HCT116 (cell line): ENCODE results near the gene ATP6V0D1. TPM values are rescaled to one million over a fixed set of nuclear protein-coding genes. Genes with fewer than 3 reads are reported as not detected.

ENCODE experiments used
- ATAC-seq: fragments of 200-7000 bp; cut with Tn5 transposase; 2 replicates; pipeline ENCODE4 v1.9.1; 2020; ENCODE audit warnings: mild to moderate bottlenecking, moderate library complexity
- BruUV-seq: library from RNA; stranded (reverse); fragments of 400-500 nt; replicated peaks from 2 replicates; lab custom pipeline; 2021; lab: Mats Ljungman, UMichigan
- CTCF ChIA-PET: fragments of 300-600 bp; sonication (Branson Sonifier 250); formaldehyde crosslinking; loops from one replicate; lab custom pipeline; 2021; ENCODE audit warnings: antibody characterized with exemption; lab: Charles Lee
- POLR2A ChIA-PET: fragments of 300-600, 350-600 bp; sonication (Branson Sonifier 250); formaldehyde crosslinking; loops from one replicate; lab custom pipeline; 2021; ENCODE audit warnings: antibody characterized with exemption; lab: Charles Lee
- RAD21 ChIA-PET, 2 experiments: fragments of 300-600 bp; sonication (Branson Sonifier 250); formaldehyde crosslinking; loops; one replicate each; lab custom pipeline; 2023; ENCODE audit warnings: low total read pairs in 2 of 2; ENCODE audit not compliant: uncharacterized antibody in 2 of 2, unreplicated experiment in 2 of 2, low non-redundant PET in 1 of 2; lab: Charles Lee
- DNase-seq: peaks from one replicate; pipeline ENCODE4 v3.0.0-alpha.2; 2010; ENCODE audit warnings: low read depth, low spot score
- H2AFZ ChIP-seq: fragments of 200-600 bp; shearing (Covaris generic), sonication (generic); 2 replicates; pipeline ENCODE4 v1.6.1; 2017; ENCODE audit warnings: low read depth, mixed run types, mixed read lengths, antibody characterized with exemption, low read length; ENCODE audit not compliant: poor library complexity, severe bottlenecking
- H3K27ac ChIP-seq: 2 replicates; pipeline ENCODE4 v1.5.1; 2012; ENCODE audit warnings: low read depth, low read length
- H3K27me3 ChIP-seq: fragments of 200-600 bp; sonication (generic); 2 replicates; pipeline ENCODE4 v1.6.1; 2016; ENCODE audit warnings: mixed run types, low read length, mixed read lengths; ENCODE audit not compliant: insufficient read depth
- H3K36me3 ChIP-seq, 2 experiments: fragments of 200-500 bp in 1 of 2; fragments of 200-600 bp in 1 of 2; sonication (Bioruptor generic) in 1 of 2; sonication (generic) in 1 of 2; 2 replicates each; pipeline versions ENCODE4 v1.5.1 to v1.6.1; 2014 to 2016; ENCODE audit warnings: low read length in 2 of 2, inconsistent platforms in 1 of 2, mixed read lengths in 1 of 2, mixed run types in 1 of 2; ENCODE audit not compliant: insufficient read depth in 2 of 2, control insufficient read depth in 1 of 2
- H3K4me1 ChIP-seq, 2 experiments: fragments of 200-600 bp in 1 of 2; sonication (generic) in 1 of 2; 2 replicates each; pipeline versions ENCODE4 v1.5.1 to v1.6.1; 2012 to 2017; ENCODE audit warnings: low read length in 2 of 2, inconsistent platforms in 1 of 2, mild to moderate bottlenecking in 1 of 2, mixed read lengths in 1 of 2, mixed run types in 1 of 2, moderate library complexity in 1 of 2; ENCODE audit not compliant: insufficient read depth in 2 of 2, control insufficient read depth in 1 of 2
- H3K4me2 ChIP-seq: fragments of 200-600 bp; sonication (generic); 2 replicates; pipeline ENCODE4 v1.6.1; 2017; ENCODE audit warnings: mixed run types, low read length, mixed read lengths
- H3K4me3 ChIP-seq, 2 experiments: fragments of 200-600 bp in 1 of 2; sonication (generic) in 1 of 2; replicated peaks in 1 of 2; 2 replicates each; pipeline ENCODE4 v1.5.1; 2011 to 2016; ENCODE audit warnings: low read length in 2 of 2, control low read depth in 1 of 2, low read depth in 1 of 2, mild to moderate bottlenecking in 1 of 2, mixed read lengths in 1 of 2, mixed run types in 1 of 2
- H3K79me2 ChIP-seq: fragments of 200-600 bp; sonication (generic); 2 replicates; pipeline ENCODE4 v1.6.1; 2017; ENCODE audit warnings: mild to moderate bottlenecking, mixed run types, low read length, moderate library complexity, mixed read lengths; ENCODE audit not compliant: insufficient read depth
- H3K9ac ChIP-seq: fragments of 200-600 bp; sonication (generic); 2 replicates; pipeline ENCODE4 v1.6.1; 2016; ENCODE audit warnings: low read length, mixed read lengths
- H3K9me2 ChIP-seq: fragments of 200-600 bp; sonication (generic), shearing (Covaris generic); 2 replicates; pipeline ENCODE4 v1.6.1; 2017; ENCODE audit warnings: mixed run types, mild to moderate bottlenecking, moderate library complexity; ENCODE audit not compliant: insufficient read depth
- H3K9me3 ChIP-seq, 2 experiments: fragments of 200-500 bp in 1 of 2; fragments of 200-600 bp in 1 of 2; sonication (Bioruptor generic) in 1 of 2; sonication (generic) in 1 of 2; 2 replicates each; pipeline ENCODE4 v1.6.1; 2014 to 2017; ENCODE audit warnings: low read length in 2 of 2, mixed read lengths in 2 of 2, inconsistent platforms in 1 of 2, low read depth in 1 of 2, mild to moderate bottlenecking in 1 of 2, mixed run types in 1 of 2, moderate library complexity in 1 of 2; ENCODE audit not compliant: control insufficient read depth in 1 of 2, insufficient read depth in 1 of 2
- H4K20me1 ChIP-seq: fragments of 200-600 bp; sonication (generic), shearing (Covaris generic); 2 replicates; pipeline ENCODE4 v1.6.1; 2017; ENCODE audit warnings: mixed run types, mild to moderate bottlenecking, moderate library complexity; ENCODE audit not compliant: insufficient read depth
- EGR1 ChIP-seq: IDR thresholded peaks from 2 replicates; pipeline ENCODE4 v1.6.1; 2012; ENCODE audit warnings: low read depth
- JUND ChIP-seq: IDR thresholded peaks from 2 replicates; pipeline ENCODE4 v1.6.1; 2012
- RAD21 ChIP-seq: IDR thresholded peaks from 2 replicates; pipeline ENCODE4 v1.6.1; 2012; ENCODE audit warnings: low read depth, mild to moderate bottlenecking
- intact Hi-C: fragments of 100-400 bp; cut with micrococcal nuclease; formaldehyde crosslinking; loops from 2 replicates; pipeline ENCODE4 v1.10.0; 2022
- total RNA-seq: library from RNA; stranded (reverse); gene quantifications from one replicate; pipeline ENCODE4 v1.2.1, GENCODE V29; 2021; ENCODE audit not compliant: unreplicated experiment
- TF ChIP-seq, protein P1 (sequence below): IDR thresholded peaks from 2 replicates; pipeline ENCODE4 v1.6.1; 2012; ENCODE audit warnings: low read depth

The ATP6V0D1 gene
- total RNA-seq, 1 experiment from 2014 or later, result 36.6 TPM

GRCh38 chr16:67446968-67447507, 33.9 kb downstream of the ATP6V0D1 start:
- ATAC-seq (no peak), DNase-seq (no peak)
- no TSS peak for BruUV-seq
- no peaks in the 10 kb centered on the region for H3K79me2 ChIP-seq
- no peak overlapping the region for H3K4me2 ChIP-seq
- no peak overlapping the region for H3K9ac ChIP-seq
- no peaks in the 10 kb centered on the region for H3K9me3 ChIP-seq
- H4K20me1 ChIP-seq, result no peaks in the 10 kb centered on the region
- TF ChIP-seq JUND (no peak), RAD21 (no peak), EGR1 (no peak)
- TF ChIP-seq, protein P1, sequence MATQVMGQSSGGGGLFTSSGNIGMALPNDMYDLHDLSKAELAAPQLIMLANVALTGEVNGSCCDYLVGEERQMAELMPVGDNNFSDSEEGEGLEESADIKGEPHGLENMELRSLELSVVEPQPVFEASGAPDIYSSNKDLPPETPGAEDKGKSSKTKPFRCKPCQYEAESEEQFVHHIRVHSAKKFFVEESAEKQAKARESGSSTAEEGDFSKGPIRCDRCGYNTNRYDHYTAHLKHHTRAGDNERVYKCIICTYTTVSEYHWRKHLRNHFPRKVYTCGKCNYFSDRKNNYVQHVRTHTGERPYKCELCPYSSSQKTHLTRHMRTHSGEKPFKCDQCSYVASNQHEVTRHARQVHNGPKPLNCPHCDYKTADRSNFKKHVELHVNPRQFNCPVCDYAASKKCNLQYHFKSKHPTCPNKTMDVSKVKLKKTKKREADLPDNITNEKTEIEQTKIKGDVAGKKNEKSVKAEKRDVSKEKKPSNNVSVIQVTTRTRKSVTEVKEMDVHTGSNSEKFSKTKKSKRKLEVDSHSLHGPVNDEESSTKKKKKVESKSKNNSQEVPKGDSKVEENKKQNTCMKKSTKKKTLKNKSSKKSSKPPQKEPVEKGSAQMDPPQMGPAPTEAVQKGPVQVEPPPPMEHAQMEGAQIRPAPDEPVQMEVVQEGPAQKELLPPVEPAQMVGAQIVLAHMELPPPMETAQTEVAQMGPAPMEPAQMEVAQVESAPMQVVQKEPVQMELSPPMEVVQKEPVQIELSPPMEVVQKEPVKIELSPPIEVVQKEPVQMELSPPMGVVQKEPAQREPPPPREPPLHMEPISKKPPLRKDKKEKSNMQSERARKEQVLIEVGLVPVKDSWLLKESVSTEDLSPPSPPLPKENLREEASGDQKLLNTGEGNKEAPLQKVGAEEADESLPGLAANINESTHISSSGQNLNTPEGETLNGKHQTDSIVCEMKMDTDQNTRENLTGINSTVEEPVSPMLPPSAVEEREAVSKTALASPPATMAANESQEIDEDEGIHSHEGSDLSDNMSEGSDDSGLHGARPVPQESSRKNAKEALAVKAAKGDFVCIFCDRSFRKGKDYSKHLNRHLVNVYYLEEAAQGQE, result no peak
- H3K9me2 ChIP-seq, result no peaks in the 10 kb centered on the region
- H3K36me3 ChIP-seq, result no peaks in the 10 kb centered on the region; a peak in 1 of 4 replicates
- H3K27me3 ChIP-seq, result no peaks in the 10 kb centered on the region
- H3K4me1 ChIP-seq, result peaks cover 0 to 3% of the 10 kb centered on the region in 2 experiments; a peak in 1 of 4 replicates
- RAD21 ChIA-PET, result interaction anchor here (0.9 to 2.0 kb wide), 4 partner anchors 19 to 186 kb away, joined by 3 to 7 read pairs (median 4); no protein-coding TSS in a partner anchor
- CTCF ChIA-PET, result interaction anchor here (1.1 to 3.5 kb wide), 13 partner anchors 12 to 552 kb away, joined by 3 to 41 read pairs (median 4); partner anchors contain the start of genes HSD11B2 and ZDHHC1
- H3K4me3 ChIP-seq, result no peak overlapping the region
- no peak overlapping the region for H2AFZ ChIP-seq
- H3K27ac ChIP-seq, result no peak overlapping the region
- POLR2A ChIA-PET, result no interaction called here
- intact Hi-C loops, result loop anchor here (1.0 kb wide), 3 partner anchors 19 to 187 kb away; no protein-coding TSS in a partner anchor
